GM18508 (cell line): ENCODE results near the gene SERPINE2.

ENCODE experiments used
- ATAC-seq: cut with Tn5 transposase; IDR thresholded peaks from one replicate; pipeline ENCODE4 v1.9.1; 2021; ENCODE audit warnings: moderate number of reproducible peaks; ENCODE audit not compliant: insufficient read depth, unreplicated experiment

Gene SERPINE2, protein sequence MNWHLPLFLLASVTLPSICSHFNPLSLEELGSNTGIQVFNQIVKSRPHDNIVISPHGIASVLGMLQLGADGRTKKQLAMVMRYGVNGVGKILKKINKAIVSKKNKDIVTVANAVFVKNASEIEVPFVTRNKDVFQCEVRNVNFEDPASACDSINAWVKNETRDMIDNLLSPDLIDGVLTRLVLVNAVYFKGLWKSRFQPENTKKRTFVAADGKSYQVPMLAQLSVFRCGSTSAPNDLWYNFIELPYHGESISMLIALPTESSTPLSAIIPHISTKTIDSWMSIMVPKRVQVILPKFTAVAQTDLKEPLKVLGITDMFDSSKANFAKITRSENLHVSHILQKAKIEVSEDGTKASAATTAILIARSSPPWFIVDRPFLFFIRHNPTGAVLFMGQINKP

DNA sequence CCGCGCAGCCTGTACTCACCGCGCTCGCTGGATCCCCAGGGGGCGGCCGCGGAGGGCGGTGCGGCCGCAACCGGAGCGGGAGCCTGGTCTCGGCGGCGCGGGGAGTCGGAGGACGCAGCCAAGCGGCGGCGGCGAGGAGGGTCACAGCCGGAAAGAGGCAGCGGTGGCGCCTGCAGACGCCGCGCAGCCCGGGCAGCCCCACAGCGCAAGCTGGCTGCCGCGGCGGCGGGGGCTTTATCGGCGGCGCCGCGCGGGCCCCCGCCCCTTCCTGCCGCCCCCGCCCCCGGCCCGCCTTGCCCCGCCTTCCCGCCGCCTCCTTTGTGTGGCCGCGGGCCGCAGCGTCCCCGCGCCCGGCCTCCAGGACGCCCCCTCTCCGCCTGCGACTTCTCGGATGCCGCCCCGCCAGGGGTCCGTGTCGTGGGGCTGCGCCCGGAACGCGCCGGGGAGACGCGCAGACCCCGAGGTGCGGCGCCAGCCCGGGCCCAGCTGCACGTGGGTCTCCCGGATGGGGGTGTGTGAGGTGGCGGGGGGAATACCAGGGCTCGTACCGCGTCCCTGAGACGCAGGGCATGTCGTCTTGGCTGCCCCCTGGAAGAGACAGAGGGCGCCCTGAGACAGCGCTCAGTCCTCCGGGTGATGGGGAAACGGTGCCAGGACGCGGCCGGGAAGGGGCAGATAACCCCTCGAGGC is at the start of gene SERPINE2:
TSS of gene SERPINE2 (minus strand) at position 207 of the 690 bp plus-strand sequence. CDS start 37,386 bp downstream, outside the sequence.
- no peak for ATAC-seq

DNA sequence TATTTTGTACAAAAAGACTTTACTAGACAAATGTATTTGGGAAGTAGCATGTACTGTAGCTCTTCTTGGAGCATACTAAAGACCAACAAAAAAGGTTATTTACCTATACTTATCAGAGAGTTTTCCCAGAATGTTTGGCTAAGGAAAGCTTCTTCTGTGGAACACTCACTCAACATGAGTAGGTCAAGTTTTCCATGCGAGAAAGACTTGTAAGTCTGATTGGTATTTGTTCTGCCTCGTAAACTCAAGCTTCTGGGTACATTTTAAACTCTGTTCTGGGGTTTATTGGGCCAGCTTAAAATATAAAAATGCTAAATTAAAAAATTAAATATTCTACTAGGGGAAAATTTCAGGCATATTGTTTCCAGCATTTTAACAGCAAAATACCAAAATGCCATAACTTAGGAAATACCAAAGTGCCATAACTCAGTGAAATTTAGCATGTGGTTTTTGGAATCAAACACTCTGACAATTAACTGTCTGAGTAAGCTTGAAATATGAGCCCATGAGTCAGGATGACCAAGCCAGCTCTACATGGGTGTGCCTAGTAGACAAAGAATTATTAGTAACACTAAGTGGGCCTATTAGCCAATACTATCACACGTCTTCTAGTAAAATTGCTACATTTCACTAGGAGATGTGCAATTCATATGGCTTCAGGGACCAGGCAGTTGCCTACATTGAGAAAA is 47.3 kb upstream of the SERPINE2 start:
- ATAC-seq, result no peak

- ATAC-seq, result no peak
Observed at GRCh38 chr2:224085811-224086210, 46.7 kb upstream of the SERPINE2 start.

DNA sequence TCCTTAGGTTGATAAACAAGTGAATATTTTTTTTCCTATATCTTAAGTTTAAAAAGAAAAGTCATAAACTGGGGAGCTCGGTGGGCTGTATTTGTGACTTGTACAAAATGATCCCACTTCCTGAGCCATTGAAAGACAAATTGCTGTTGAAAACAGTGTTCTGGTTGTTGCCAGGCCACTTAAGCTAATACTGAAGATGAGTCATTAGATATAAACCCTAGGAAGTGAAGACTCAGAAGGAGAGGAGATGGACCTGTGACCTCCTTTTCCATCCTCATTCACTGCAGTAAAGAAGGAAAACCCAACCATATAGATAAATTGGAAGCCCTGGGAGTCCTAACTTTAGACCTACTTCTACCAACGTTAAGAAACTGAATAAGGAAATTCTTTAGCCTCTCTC is 46.2 kb upstream of the SERPINE2 start:
- no peak for ATAC-seq

DNA sequence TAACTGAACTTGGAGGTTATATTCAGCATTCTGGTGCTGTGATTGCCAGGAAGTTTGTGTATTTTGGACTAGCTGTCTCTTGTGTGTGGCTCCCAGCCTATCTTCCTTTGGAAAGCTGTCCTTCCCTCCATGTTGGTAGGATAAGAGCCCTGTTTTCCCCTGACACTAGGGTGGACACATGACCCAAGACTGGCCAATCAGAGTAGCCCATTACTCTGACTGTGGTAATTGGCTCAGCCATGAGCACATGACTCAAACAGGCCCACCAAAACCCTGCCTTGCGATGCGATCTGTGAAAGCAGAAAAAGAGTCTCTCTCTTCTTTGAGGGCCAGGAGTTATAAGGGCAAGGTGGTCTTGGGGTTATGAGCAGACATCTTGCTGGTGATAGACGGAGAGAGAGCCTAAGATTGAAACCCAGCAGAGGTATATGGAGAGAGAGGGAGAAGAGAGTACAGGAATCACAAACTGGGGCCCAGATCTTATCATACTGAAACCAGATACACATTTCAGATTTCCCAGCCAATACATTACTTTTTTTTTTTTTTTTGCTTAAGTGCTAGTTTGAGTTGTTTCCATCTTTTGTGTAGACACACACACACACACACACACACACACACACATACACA is 45.3 kb upstream of the SERPINE2 start:
- no peak for ATAC-seq

- ATAC-seq, result no peak
Observed at GRCh38 chr2:224083638-224084037, 44.6 kb upstream of the SERPINE2 start.

GRCh38 chr2:224078656-224079055 is 39.6 kb upstream of the SERPINE2 start:
- no peak for ATAC-seq

DNA sequence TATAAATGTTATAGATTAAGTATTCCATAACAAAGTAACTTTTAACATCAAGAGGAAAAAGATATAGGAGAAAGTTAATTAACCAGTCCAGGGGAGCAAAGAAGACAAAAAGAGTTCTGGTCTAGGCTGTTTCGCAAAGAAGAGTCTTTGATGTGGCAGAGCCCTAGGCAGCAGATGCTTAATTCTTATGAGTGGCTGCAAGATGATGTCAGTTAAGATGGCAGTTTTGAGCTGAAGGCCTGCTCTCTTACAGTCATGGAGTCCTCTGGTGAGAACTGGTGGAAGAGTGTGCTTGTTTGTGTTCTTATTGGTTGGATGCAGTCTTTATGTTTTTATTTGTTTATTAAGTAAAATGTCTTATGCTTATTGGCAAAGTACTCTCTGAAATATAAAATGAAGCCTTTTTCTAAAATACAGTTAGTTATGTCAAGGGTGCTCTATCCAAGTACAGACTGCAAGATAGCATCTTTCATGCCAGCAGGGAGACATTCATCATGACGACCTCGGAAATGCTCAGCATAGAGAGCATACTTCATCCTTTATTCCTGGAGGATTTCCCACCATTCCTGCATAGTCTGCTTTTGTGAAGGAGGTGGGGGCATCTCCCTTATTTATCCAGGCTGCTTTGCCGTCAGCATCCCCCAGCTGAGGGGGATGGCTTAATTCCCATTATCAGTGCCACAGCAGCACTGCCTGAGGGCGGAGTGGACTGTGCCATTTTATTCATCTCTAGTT is 38.9 kb upstream of the SERPINE2 start:
- ATAC-seq, result no peak

- ATAC-seq, result no peak
Observed at GRCh38 chr2:224075588-224075987, 36.5 kb upstream of the SERPINE2 start.

DNA sequence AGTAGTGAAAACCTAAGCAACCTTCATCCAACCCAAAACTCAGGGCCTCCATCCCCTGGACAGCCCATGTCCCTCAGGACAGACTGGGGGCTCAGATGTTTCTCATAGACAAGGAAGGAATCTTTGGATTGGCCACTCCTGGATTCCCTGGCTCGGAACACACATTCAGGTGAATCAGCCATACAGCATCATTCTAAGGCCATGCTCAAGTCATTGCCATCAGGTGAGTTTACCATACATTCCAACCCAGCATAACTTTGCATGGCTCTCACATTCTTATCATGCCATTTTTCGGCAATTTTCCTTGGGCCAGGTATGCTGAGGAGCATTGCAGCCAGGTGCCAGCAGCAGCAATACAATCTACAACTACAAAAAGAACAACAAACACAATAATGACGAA is 34.6 kb upstream of the SERPINE2 start:
- ATAC-seq, result no peak

GRCh38 chr2:224072541-224073188 is 33.6 kb upstream of the SERPINE2 start:
- no peak for ATAC-seq

DNA sequence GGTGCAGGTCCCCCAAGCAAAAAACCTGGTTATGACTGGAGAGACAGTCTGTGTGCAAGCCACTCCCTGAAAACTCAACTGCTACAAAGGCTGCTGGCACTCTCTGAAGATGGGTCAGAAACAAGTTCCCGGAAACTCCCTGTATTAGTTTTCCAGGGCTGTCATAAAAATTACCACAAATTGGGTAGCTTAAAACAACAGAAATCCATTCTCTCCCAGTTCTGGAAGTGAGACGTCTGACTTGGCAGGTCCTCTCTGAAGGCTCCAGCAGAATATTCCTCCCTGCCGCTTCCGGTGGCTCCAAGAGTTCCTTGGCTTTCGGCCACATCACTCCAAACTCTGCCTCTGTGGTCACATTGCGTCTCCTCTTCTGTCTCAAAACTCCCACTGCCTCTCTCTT is 30.1 kb upstream of the SERPINE2 start:
- no peak for ATAC-seq

DNA sequence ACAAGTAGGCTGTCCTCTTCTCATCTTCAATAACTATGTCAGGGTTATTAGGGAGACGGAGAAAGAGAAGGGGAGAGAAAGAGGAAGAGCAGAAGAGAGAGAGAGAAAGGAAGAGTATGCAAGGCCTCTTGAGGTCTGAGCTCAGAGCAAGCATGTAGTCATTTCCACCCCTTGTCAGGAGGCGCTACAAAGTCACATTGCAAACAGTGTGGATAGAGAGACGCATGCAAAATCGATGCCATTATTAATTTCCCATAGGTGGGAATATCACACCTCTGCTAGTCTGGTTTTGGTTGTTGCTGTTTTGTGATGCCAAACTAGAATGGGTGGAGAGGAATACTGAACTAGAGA is 24.2 kb upstream of the SERPINE2 start:
- ATAC-seq, result no peak

DNA sequence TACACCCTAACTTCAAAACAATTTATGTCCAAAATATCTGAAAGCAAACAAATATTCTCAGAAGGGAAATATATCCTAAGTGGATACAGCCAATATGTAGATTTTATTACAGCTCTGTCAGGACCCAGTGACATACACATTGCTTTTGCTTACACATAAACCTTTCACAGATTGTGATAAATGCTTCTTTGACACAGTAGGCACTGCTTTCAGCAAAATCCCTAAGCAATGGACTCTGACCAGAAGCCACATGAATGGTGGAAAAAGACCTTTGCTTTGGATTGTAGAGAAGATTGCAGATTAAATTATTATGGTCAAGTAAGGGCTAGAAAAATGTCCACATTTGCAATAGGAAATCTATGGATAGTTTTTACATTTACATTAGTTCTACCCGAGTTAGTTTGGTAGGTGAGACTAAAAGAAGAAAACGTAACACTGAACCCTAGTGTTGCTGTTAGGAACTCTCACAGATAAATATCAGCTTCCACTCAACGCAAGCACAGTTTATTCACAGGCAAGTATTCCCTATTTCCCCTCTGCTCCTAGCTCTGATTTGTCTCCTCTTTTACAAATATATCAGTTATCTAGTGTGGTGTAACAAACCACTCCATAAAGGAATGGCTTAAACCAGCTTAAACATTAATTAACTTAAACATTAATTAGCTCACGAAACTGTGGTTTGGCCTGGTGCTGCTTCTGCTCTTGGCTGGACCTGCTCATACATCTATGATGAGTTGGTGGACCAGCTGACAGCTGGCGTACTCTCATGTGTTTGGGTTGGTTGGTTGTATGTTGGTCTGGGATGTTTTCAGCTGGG is 23.6 kb upstream of the SERPINE2 start:
- no peak for ATAC-seq

GRCh38 chr2:224060783-224061482 is 21.8 kb upstream of the SERPINE2 start:
- no peak for ATAC-seq

GRCh38 chr2:224059178-224059577 is 20.1 kb upstream of the SERPINE2 start:
- no peak for ATAC-seq

DNA sequence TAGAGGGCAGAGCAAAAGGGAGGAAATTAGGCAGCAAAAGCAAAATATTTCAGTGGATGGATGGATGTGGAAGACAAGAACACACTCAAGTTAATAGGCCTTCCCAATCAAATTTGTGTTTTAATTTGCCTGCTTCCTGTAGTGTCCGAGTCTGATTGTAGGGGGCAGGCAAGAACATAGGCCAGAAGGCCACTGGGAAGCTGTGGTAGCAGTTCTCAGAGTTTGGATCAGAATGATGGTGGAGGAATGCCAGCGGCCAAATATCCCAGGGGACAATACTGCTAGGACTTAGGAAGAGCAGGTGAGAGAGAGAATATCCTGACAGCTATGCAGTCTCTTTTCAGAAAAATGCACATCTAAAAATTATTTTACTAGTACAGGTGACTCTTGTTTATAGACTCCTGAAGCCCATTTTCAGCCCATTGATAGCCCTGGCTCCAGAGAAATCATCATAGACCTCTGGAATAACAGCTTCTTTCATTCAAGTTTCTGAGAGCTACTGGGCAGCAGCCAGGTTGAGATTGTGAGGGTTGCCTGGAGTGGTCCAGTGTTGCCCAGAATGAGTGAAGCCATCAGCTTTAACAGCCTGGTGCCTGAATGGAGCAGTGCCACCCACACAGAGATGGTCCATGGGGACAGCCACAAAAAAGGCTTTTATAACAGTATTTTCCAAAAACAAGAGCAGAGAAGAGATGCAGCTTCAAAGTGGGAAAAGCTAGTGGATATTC is 19.1 kb upstream of the SERPINE2 start:
- ATAC-seq, result no peak

DNA sequence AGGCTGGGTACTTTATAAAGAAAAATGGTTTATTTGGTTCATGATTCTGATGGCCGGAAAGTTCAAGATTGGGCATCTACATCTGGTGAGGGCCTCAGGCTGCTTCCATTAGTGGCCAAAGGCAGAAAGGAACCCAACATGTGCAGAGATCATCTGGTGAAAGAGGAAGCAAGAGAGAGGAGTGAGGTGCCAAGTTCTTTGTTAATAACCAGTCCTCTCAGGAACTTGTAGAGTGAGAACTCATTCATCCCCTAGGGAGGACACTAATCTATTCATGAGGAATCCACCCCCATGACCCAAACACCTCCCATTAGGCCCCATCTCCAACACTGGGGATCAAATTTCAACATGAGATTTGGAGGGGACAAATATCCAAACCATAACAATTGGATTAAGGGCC is 17.8 kb upstream of the SERPINE2 start:
- ATAC-seq, result no peak
